OCI-LY1 (cell line): ENCODE measurements around the gene NARF.
A peak's percentile ranks its signal among the peaks of the same experiment; 100 is the strongest.

Experiments
- H2AFZ ChIP-seq: fragments of 200-600 bp; sonication (generic), shearing (Covaris generic); 2 replicates; pipeline ENCODE4 v1.6.0; 2014; ENCODE audit warnings: antibody characterized with exemption, mild to moderate bottlenecking, low read length
- H3F3A ChIP-seq: fragments of 200-600 bp; sonication (generic), shearing (Covaris generic); 2 replicates; pipeline ENCODE4 v1.6.0; 2014; ENCODE audit warnings: mild to moderate bottlenecking, antibody characterized with exemption, low read length, moderate library complexity; ENCODE audit not compliant: insufficient read depth
- H3K27ac ChIP-seq: fragments of 200-600 bp; sonication (generic); 2 replicates; pipeline ENCODE4 v1.5.1; 2014; ENCODE audit warnings: low read length, mixed run types, mild to moderate bottlenecking, low read depth; ENCODE audit not compliant: poor library complexity, severe bottlenecking
- H3K27me3 ChIP-seq: fragments of 200-600 bp; sonication (generic); 2 replicates; pipeline ENCODE4 v1.6.0; 2014; ENCODE audit warnings: antibody characterized with exemption, mild to moderate bottlenecking, low read length, moderate library complexity; ENCODE audit not compliant: insufficient read depth
- H3K36me3 ChIP-seq: fragments of 200-600 bp; sonication (generic); 2 replicates; pipeline ENCODE4 v1.6.1; 2014; ENCODE audit warnings: mild to moderate bottlenecking, antibody characterized with exemption, low read length, moderate library complexity, mixed read lengths; ENCODE audit not compliant: insufficient read depth
- H3K4me1 ChIP-seq: fragments of 200-600 bp; sonication (generic); 2 replicates; pipeline ENCODE4 v1.5.1; 2014; ENCODE audit warnings: mild to moderate bottlenecking, low read length, moderate library complexity; ENCODE audit not compliant: insufficient read depth, severe bottlenecking
- H3K4me2 ChIP-seq: fragments of 200-600 bp; sonication (generic), shearing (Covaris generic); 2 replicates; pipeline ENCODE4 v1.6.1; 2014; ENCODE audit warnings: low read length
- H3K4me3 ChIP-seq: fragments of 200-600 bp; sonication (generic); 2 replicates; pipeline ENCODE4 v1.5.1; 2014; ENCODE audit warnings: low read length, low read depth, mild to moderate bottlenecking, mixed read lengths; ENCODE audit not compliant: poor library complexity, severe bottlenecking
- H3K79me2 ChIP-seq: fragments of 200-600 bp; shearing (Covaris generic); 2 replicates; pipeline ENCODE4 v1.6.1; 2016; ENCODE audit warnings: mixed run types, low read length, mixed read lengths; ENCODE audit not compliant: insufficient read depth
- H3K9ac ChIP-seq: fragments of 200-600 bp; sonication (generic), shearing (Covaris generic); 2 replicates; pipeline ENCODE4 v1.6.1; 2014; ENCODE audit warnings: mild to moderate bottlenecking, low read length, mixed read lengths
- H3K9me2 ChIP-seq: fragments of 200-600 bp; sonication (generic), shearing (Covaris generic); 2 replicates; pipeline ENCODE4 v1.6.1; 2014; ENCODE audit warnings: low read depth, mild to moderate bottlenecking, low read length, mixed read lengths
- H3K9me3 ChIP-seq: fragments of 200-600 bp; shearing (Covaris generic); 2 replicates; pipeline ENCODE4 v1.6.1; 2014; ENCODE audit warnings: low read length, mixed read lengths
- H4K20me1 ChIP-seq: fragments of 200-600 bp; sonication (generic), shearing (Covaris generic); 2 replicates; pipeline ENCODE4 v1.6.0; 2016; ENCODE audit warnings: mild to moderate bottlenecking, low read length; ENCODE audit not compliant: insufficient read depth
- EZH2 ChIP-seq: fragments of 200-600 bp; sonication (generic), shearing (Covaris generic); IDR thresholded peaks from 2 replicates; pipeline ENCODE4 v1.8.0; 2017; ENCODE audit warnings: borderline replicate concordance, mixed run types, mild to moderate bottlenecking, antibody characterized with exemption, low read length, moderate library complexity, mixed read lengths
- TF ChIP-seq, protein P1 (sequence below): fragments of 200-600 bp; sonication (generic), shearing (Covaris generic); IDR thresholded peaks from 2 replicates; pipeline ENCODE4 v1.5.1; 2017; ENCODE audit warnings: mild to moderate bottlenecking, antibody characterized with exemption, low read length, moderate library complexity, mixed read lengths

Gene NARF

DNA sequence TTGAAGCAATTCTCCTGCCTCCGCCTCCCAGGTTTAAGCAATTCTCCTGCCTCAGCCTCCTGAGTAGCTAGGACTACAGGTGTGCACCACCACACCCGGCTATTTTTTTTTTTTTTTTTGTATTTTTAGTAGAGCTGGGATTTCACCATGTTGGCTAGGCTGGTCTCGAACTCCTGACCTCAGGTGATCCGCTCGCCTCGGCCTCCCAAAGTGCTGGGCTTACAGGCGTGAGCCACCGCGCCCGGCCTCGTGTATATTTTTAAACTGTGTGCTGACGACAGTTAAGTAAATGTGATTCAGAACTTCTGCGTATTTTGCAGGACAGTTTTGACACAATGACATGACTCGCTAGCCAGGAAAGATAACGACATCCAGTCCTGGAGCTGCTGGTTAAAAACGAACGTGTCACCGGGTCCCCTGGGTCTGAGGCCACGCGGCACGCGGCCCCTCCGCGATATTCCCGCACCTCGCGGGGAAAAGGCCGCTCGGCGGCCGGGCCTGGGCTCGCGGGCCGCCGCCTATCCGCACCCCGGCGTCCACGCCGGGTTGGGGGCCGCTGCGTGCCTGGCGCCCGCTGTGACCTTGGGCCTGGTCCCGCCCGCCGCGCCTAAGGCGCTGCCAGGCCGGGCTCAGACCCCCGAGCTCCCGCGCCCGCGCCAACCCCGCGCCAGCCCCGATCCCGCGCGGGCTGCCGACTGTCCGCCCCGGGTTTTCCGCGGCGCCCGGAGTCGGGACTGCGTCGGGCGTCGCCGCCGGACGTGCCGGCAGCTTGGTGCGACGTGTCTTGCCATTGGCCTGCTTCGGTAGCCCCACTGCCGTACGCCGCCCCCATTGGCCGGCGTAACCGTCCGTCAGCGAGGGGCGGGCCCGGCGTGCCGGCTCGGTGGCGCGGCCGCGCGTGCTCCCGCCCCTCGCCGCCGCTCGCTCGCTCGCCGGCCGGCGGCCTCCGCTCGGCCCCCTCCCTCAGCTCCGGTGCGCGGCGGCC is 60.6 kb downstream of the NARF start, which contains the start of gene FOXK2:
Gene FOXK2, plus strand, starts transcription at position 907 of the 985 bp plus-strand sequence. CDS start 157 bp downstream, outside the sequence.
- no peaks in the 10 kb centered on the region for H3K27me3 ChIP-seq
- peak within 1 kb of the TSS; percentile 91 for H3K4me3 ChIP-seq
- H4K20me1 ChIP-seq, result peaks cover 3% of the 10 kb centered on the region; the same call in 1 of the 2 replicates
- peak within 1 kb of the TSS; percentile 69 for H3K4me2 ChIP-seq
- peaks cover 42% of the 10 kb centered on the region for H3K79me2 ChIP-seq
- 0 out of 2 replicates have a peak, but pooled peaks cover 3% of the 10 kb centered on the region for H3F3A ChIP-seq
- no peak within 1 kb of the TSS for H2AFZ ChIP-seq
- H3K36me3 ChIP-seq, result peaks cover 4% of the 10 kb centered on the region; the same call in 1 of the 2 replicates
- peak within 1 kb of the TSS; percentile 86 for H3K9ac ChIP-seq
- no peaks in the 10 kb centered on the region for H3K9me3 ChIP-seq
- H3K27ac ChIP-seq, result peak within 1 kb of the TSS; percentile 77
- TF ChIP-seq, protein P1, sequence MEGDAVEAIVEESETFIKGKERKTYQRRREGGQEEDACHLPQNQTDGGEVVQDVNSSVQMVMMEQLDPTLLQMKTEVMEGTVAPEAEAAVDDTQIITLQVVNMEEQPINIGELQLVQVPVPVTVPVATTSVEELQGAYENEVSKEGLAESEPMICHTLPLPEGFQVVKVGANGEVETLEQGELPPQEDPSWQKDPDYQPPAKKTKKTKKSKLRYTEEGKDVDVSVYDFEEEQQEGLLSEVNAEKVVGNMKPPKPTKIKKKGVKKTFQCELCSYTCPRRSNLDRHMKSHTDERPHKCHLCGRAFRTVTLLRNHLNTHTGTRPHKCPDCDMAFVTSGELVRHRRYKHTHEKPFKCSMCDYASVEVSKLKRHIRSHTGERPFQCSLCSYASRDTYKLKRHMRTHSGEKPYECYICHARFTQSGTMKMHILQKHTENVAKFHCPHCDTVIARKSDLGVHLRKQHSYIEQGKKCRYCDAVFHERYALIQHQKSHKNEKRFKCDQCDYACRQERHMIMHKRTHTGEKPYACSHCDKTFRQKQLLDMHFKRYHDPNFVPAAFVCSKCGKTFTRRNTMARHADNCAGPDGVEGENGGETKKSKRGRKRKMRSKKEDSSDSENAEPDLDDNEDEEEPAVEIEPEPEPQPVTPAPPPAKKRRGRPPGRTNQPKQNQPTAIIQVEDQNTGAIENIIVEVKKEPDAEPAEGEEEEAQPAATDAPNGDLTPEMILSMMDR, result no peak
- no peak for TF ChIP-seq EZH2
- no peaks in the 10 kb centered on the region for H3K9me2 ChIP-seq
- H3K4me1 ChIP-seq, result peaks cover 35% of the 10 kb centered on the region

DNA sequence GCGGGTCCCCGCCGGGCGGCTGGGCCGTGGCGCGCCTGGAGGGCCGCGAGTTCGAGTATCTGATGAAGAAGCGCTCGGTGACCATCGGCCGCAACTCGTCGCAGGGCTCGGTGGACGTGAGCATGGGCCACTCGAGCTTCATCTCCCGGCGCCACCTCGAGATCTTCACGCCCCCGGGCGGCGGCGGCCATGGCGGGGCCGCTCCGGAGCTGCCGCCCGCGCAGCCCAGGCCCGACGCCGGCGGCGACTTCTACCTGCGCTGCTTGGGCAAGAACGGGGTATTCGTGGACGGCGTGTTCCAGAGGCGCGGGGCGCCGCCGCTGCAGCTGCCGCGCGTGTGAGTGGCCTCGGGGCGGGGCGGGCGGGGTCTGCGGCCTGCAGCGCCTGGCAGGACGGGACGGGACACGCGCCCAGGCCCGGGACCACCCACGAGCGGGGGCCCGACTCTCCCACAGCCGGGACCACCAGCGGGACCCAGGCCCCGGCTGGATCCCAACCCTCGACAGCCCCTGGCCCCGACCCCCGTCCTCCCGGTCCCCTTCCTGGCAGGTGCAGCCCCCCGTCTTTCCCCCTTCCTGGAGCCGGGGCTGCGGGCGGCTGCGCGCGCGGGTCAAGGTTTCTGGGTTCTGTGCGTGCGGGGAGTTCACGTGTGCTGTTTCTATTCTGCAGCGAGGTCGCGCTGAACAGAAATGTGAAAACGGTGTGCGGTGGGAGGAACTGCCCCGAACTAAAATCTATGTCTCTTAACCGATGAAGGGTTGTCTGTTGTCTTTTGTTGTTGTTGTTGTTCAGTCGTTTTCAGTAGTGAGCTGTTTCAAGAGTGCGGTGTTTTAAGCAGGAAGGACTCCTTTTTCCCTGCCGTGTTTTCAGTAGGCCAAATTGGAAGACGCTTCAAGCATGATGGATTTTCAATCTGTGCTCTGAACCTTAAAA is 61.7 kb downstream of the NARF start:
- no peak overlapping the region for H2AFZ ChIP-seq
- H3K4me2 ChIP-seq, result peak overlapping the region; percentile 69
- peaks cover 42% of the 10 kb centered on the region for H3K4me1 ChIP-seq
- H3K27ac ChIP-seq, result peak overlapping the region; percentile 16
- H3K9me2 ChIP-seq, result no peaks in the 10 kb centered on the region
- H4K20me1 ChIP-seq, result peaks cover 4% of the 10 kb centered on the region; the same call in 1 of the 2 replicates
- no peaks in the 10 kb centered on the region for H3K27me3 ChIP-seq
- peak overlapping the region; percentile 91 for H3K4me3 ChIP-seq
- H3K9ac ChIP-seq, result peak overlapping the region; percentile 86
- peaks cover 53% of the 10 kb centered on the region for H3K79me2 ChIP-seq
- TF ChIP-seq EZH2, result no peak
- TF ChIP-seq, protein P1, result no peak
- H3K9me3 ChIP-seq, result no peaks in the 10 kb centered on the region
- no peaks in the 10 kb centered on the region for H3F3A ChIP-seq
- H3K36me3 ChIP-seq, result peaks cover 4% of the 10 kb centered on the region; the same call in 1 of the 2 replicates

DNA sequence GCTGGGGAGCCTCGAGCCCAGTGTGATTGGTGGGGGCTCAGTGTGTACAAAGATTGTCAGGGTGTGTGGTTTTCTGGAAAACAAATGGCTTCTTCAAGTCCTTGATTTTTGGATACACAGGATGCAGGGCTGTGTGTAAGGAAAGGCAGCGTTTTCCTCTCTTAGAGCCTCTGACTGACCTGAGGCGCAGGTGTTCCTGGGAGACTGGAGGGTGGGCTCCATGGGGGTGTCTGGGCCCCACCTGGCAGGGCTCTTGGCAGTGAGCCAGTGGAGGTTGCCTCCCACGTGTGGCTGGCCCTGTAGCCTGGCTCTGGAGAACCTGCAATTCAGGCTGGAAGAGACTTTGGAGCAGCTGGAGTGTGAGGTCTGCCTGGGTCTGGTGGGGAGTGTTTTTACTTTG is 66.0 kb downstream of the NARF start:
- Histone ChIP-seq H3K9me2 (no peaks in the 10 kb centered on the region), H3K4me3 (no peak overlapping the region), H4K20me1 (peaks cover 4% of the 10 kb centered on the region; the same call in 1 of the 2 replicates), H2AFZ (no peak overlapping the region), H3K9ac (no peak overlapping the region; the same call in 1 of the 2 replicates), H3K36me3 (peaks cover 10% of the 10 kb centered on the region; the same call in 1 of the 2 replicates), H3K27ac (peak overlapping the region; percentile 47), H3K4me1 (peaks cover 60% of the 10 kb centered on the region), H3K9me3 (no peaks in the 10 kb centered on the region), H3F3A (no peaks in the 10 kb centered on the region), H3K27me3 (no peaks in the 10 kb centered on the region), H3K4me2 (peak overlapping the region; percentile 21; the same call in 1 of the 2 replicates), H3K79me2 (peaks cover 95% of the 10 kb centered on the region)
- TF ChIP-seq, protein P1, result no peak
- no peak for TF ChIP-seq EZH2
